Measurements from ENCODE around the gene DEK. TPM values are rescaled to one million over a fixed set of nuclear protein-coding genes. Genes with fewer than 3 reads are reported as not detected.
"Not testable (repeated sequence)": the region's sequence is repeated elsewhere in the genome, so short reads cannot be mapped to it uniquely, and the experiment has no call there.

DEK gene
- total RNA-seq, 1 experiment from 2014 or later: 260 TPM

- TF ChIP-seq, protein P1, sequence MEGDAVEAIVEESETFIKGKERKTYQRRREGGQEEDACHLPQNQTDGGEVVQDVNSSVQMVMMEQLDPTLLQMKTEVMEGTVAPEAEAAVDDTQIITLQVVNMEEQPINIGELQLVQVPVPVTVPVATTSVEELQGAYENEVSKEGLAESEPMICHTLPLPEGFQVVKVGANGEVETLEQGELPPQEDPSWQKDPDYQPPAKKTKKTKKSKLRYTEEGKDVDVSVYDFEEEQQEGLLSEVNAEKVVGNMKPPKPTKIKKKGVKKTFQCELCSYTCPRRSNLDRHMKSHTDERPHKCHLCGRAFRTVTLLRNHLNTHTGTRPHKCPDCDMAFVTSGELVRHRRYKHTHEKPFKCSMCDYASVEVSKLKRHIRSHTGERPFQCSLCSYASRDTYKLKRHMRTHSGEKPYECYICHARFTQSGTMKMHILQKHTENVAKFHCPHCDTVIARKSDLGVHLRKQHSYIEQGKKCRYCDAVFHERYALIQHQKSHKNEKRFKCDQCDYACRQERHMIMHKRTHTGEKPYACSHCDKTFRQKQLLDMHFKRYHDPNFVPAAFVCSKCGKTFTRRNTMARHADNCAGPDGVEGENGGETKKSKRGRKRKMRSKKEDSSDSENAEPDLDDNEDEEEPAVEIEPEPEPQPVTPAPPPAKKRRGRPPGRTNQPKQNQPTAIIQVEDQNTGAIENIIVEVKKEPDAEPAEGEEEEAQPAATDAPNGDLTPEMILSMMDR (conservative IDR thresholded peaks at IDR 0.05): no peak
- TF ChIP-seq EZH2 (IDR thresholded peaks at IDR 0.05; ENCODE audit: low read depth): no peak
- Histone ChIP-seq H3K27ac (no peak overlapping the region), H3K36me3 (ENCODE audit: low read depth) (no peaks in the 10 kb centered on the region), H3F3A (ENCODE audit: insufficient read depth, low read depth) (no peaks in the 10 kb centered on the region), H3K79me2 (ENCODE audit: low read depth) (no peaks in the 10 kb centered on the region), H3K4me1 (replicated peaks; ENCODE audit: insufficient read depth) (no peaks in the 10 kb centered on the region), H4K20me1 (ENCODE audit: insufficient read depth) (no peaks in the 10 kb centered on the region), H3K9me3 (ENCODE audit: insufficient read depth, low read depth) (no peaks in the 10 kb centered on the region), H3K4me2 (no peak overlapping the region), H3K4me3 (no peak overlapping the region), H3K27me3 (ENCODE audit: insufficient read depth, low read depth) (no peaks in the 10 kb centered on the region), H3K9me2 (ENCODE audit: insufficient read depth) (no peaks in the 10 kb centered on the region), H2AFZ (no peak overlapping the region)
- no TSS peak for BruUV-seq (replicated peaks)
- intact Hi-C loops (cut with micrococcal nuclease; ENCODE audit: unreplicated experiment): no loop called here
- ChIA-PET CTCF (no interaction called here), POLR2A (ENCODE audit: unreplicated experiment) (no interaction called here)
- no peak for DNase-seq
Measured at GRCh38 chr6:18178960-18179615, 85.2 kb downstream of the DEK start.

DNA sequence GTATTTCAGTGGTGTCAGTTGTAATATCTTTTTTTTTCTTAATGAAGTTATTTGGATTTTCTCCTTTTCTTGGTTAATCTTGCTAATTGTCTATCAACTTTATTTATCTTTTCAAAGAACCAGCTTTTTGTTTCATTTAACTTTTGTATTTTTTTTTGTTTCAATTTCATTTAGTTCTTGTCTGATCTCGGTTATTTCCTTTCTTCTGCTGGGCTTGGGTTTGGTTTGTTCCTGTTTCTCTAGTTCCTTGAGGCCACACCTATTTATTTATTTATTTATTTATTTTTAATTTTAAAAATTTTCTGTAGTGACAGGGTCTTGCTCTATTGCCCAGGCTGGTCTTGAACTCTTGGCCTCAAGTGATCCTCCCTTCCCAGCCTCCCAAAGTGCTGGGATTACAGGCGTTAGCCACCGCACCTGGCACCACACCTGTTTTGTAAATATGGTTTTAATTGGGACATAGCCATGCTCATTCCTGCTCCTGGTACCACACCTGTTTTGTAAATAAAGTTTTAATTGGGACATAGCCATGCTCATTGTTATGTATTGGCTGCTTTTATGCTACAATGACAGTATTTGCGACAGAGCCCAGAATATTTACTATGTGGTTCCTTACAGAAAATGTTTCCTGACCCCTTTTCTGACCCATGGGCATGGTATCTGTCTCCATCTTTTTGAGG is 86.9 kb downstream of the DEK start:
- TF ChIP-seq EZH2 (IDR thresholded peaks at IDR 0.05; ENCODE audit: low read depth): no peak
- CTCF ChIA-PET: no interaction called here
- intact Hi-C loops (cut with micrococcal nuclease; ENCODE audit: unreplicated experiment): no loop called here

GRCh38 chr6:18176198-18176597 is 88.1 kb downstream of the DEK start:
- H3K27me3 ChIP-seq (ENCODE audit: insufficient read depth, low read depth); H3F3A ChIP-seq (ENCODE audit: insufficient read depth, low read depth); intact Hi-C loops (cut with micrococcal nuclease; ENCODE audit: unreplicated experiment); H3K4me2 ChIP-seq; H2AFZ ChIP-seq; H3K27ac ChIP-seq; H3K9me2 ChIP-seq (ENCODE audit: insufficient read depth); H4K20me1 ChIP-seq (ENCODE audit: insufficient read depth); BruUV-seq (replicated peaks); H3K36me3 ChIP-seq (ENCODE audit: low read depth); H3K9me3 ChIP-seq (ENCODE audit: insufficient read depth, low read depth); CTCF ChIA-PET; H3K79me2 ChIP-seq (ENCODE audit: low read depth); DNase-seq; H3K4me3 ChIP-seq; POLR2A ChIA-PET (ENCODE audit: unreplicated experiment); H3K4me1 ChIP-seq (replicated peaks; ENCODE audit: insufficient read depth): not testable (repeated sequence)

More for the DNA sequence above, 86.9 kb downstream of the DEK start:
- no peaks in the 10 kb centered on the region for H3F3A ChIP-seq (ENCODE audit: insufficient read depth, low read depth)
- H2AFZ ChIP-seq: no peak overlapping the region
- peak in 1 of 2 experiments; percentile 42 for DNase-seq
- no peaks in the 10 kb centered on the region for H3K4me1 ChIP-seq (replicated peaks; ENCODE audit: insufficient read depth)
- H3K36me3 ChIP-seq (ENCODE audit: low read depth): no peaks in the 10 kb centered on the region
- H3K4me2 ChIP-seq: no peak overlapping the region
- no peaks in the 10 kb centered on the region for H3K9me3 ChIP-seq (ENCODE audit: insufficient read depth, low read depth)
- no peaks in the 10 kb centered on the region for H4K20me1 ChIP-seq (ENCODE audit: insufficient read depth)
- H3K79me2 ChIP-seq (ENCODE audit: low read depth): no peaks in the 10 kb centered on the region
- no peaks in the 10 kb centered on the region for H3K27me3 ChIP-seq (ENCODE audit: insufficient read depth, low read depth)
- no TSS peak for BruUV-seq (replicated peaks)
- H3K9me2 ChIP-seq (ENCODE audit: insufficient read depth): no peaks in the 10 kb centered on the region
- no peak overlapping the region for H3K4me3 ChIP-seq
- H3K27ac ChIP-seq: no peak overlapping the region
- POLR2A ChIA-PET (ENCODE audit: unreplicated experiment): no interaction called here

Other genes starting within 250 kb of the DEK start
- gene NHLRC1, start 141.9 kb downstream of the DEK start, total RNA-seq (2021): 0.90 and 1.0 TPM in 2 replicates
- gene TPMT, start 109.5 kb downstream of the DEK start, total RNA-seq (2021): 7.0 and 10.5 TPM in 2 replicates
- 15.6 and 21.5 TPM in 2 replicates for gene KDM1B, start 109.1 kb downstream of the DEK start, total RNA-seq (2021)
- 26.2 and 34.5 TPM in 2 replicates for gene RNF144B, start 122.8 kb upstream of the DEK start, total RNA-seq (2021)

Data from PC-9 (cell line).